GM18868 (cell line): Measurements from ENCODE around the gene TCF12.

Experiments used
- ATAC-seq: cut with Tn5 transposase; IDR thresholded peaks from one replicate; pipeline ENCODE4 v1.9.1; 2021; ENCODE audit warnings: mild to moderate bottlenecking, moderate library complexity; ENCODE audit not compliant: unreplicated experiment

TCF12 gene

DNA sequence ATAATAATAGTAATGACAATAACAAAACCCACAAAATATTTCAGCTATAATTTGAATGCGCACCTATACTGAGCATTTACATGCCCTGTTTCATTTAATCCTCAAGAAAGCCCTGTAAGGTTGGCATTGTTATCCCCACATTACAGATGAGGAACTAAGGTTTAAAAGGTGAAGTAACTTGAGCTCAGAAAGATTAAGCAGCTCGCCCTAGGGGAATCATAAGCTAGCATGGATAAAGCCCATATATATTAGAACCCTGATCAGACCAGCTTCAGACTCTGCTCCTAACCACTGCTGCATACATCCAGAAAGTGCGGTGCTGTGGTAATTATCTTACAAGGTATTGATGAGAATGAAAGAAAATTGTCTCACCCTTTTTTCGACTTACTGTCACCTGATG lies 316.7 kb downstream of the TCF12 start:
- ATAC-seq = no peak

DNA sequence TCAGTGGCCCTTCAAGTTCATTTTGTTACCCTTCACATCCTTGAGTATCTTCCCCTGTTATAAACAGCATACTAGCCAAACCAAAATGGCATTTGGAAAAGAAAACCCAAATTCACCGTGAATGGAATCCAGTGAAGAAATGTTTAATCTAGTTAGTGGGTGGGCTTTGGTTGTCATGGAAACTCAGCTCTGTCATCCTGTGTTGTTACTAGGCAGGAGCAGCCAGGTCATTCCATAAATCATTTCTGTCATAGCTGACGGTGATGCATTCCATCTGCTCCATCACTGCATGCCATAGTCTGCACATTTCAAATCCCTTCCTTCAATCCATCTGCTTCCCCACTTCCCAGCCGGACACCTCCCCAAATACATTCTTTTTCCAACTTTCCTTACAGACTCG lies 317.4 kb downstream of the TCF12 start:
- no peak for ATAC-seq

DNA sequence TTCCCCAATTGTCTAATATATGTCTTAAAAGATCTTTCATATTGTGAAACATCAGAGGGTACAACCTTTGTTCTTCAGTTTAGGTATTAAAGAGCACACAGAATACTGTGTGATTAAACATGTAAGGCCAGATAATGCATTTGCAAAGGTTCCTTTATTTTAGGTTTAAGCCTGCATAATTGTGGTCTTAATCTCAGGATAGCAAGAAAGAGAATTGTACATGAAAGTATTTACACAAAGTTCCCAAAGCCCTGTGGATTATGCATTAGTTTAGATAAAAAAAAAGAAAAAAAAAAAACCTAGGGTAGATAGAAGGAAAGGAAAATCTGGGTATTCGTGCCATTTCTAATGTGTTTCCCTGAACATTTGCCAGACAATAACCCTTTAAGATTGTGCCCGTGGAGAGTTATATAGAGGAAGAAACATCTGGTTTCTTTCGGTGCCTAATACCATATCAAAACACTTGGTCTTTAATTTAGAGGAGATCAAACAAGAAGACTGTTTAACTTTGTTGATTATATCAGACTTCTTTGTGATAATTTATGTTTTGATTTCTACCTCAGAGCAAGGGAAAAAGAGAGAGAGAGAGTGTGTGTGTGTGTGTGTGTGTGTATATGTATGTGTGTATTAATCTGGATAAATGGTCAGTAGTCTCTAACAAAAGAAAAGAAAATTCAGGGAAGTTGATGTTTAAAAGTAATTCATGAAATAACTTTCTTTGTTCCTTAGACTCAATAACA lies 318.3 kb downstream of the TCF12 start:
- no peak for ATAC-seq

DNA sequence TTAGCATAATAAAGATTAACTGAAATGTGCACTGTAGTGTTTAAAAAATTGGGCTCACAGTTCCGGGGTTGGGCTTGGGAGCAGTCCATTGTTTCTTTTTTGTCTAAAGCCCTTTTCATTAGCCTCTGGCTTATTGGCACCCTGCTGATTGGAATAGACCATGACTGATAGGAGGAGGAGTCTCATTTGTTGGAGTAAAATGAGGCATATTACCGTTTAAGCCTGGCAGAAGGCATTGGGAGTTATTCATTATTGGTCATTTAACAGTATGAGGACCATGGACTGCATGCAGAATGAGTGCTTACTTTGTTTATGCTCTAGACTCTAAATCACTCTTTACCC lies 318.8 kb downstream of the TCF12 start:
- ATAC-seq = no peak

DNA sequence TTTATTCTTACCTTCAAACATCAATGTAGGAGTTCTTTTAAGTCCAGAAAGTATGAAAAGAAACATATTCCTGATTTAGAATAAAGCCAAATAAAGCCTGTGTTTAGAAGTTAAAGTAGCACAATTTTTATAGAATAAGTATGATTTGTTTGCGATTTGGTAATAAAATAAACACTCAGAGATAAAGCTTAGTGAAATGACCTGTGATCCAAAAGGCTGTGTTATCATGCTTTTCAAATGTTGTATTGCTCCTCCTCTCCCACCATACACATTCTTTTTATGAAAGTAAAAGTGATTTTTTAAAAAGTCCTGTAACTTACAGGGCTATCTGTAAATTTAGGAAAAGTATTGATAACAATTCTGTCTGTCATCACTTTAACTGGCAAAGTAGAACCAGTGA lies 319.2 kb downstream of the TCF12 start:
- no peak for ATAC-seq

DNA sequence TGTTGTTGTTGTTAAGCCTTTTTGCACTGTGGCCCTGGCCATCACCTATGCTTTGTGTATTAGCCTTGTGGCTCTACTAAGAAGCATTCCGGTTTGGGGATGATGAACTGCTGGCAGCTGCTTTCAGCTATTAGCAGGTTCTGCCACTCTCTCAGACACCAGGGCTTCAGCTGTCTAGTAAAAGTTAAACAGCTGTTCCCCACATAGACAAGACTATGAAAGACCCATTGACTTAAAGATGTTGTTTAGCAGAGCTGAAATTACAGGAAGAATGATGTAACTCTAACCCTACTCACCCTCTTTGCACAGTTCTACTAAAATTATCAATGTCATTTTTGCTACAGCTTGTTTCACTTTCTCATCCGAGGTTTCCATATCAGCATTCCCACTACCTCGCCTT lies 326.7 kb downstream of the TCF12 start:
- no peak for ATAC-seq

DNA sequence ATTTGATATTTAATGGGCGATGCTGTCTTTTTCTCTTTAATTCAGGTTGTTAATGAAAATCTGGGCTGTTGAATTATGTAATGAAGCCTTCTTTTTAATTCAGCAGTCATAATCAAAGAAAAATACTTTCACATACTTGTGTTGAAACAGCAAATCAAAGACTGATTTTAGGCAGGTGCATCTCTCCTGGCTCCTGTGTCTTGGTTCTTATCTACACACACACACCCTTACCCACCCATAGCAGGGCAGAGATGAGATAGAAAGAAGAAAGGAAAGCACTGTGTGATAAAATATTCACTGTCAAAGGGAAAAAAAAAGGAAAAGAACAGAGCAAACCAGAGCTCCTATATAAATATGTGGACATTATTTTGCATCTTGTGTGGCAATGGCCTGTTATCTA lies 327.3 kb downstream of the TCF12 start:
- no peak for ATAC-seq

DNA sequence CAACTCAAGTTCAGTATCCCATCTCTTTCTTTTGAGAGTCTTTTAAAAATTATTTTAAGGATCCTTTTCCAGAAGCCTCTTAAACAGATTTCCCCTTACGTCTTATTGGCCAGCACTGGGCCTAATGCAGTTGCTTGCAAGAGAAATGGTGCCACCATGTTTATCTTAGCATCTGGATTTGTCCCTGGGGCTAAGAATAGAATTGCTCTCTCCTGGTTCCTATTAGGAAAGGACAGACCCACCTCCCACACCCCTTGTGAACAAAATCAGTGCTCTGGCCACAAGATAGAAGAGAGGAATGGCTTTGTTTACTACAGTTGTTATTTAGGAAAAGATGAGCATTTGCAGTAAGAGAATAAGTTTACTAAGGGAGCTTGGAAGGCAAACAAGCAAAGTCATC lies 329.6 kb downstream of the TCF12 start:
- ATAC-seq = no peak

DNA sequence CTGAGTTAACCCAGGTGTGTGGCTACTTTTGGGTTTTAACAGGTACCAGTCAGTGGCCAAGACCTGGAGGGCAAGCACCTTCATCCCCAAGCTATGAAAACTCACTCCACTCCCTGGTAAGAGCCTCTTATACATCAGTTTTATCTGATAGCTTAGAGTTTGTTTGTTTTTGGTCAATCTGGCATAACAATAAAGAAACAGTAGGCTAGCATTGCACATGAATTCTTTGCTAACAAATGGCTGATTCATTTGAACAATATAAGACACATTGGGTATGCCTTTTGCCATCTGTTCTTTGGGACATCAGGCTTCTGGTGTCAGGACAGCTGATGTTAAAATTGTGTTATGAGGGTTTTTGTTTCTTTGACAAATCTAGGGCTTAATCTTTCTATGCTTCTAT lies 332.9 kb downstream of the TCF12 start:
- ATAC-seq = no peak

DNA sequence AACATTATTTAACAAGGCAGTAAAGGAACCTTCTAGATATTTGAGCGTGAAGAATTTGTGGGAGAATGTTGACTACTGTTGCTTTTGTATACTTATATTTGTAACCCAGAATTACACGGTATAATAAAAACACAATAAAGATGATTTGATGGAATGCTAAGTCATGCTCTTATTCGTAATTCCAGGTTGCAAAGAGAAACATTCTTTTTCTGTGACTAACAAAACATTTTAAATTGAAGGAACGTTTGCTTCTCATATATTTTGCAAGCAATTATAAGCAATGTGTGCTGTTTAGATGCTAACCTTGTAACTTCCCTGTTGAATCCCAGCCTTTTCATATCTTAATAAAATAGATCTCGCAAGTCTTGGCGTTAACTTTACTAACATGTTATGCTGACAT lies 333.5 kb downstream of the TCF12 start:
- no peak for ATAC-seq

DNA sequence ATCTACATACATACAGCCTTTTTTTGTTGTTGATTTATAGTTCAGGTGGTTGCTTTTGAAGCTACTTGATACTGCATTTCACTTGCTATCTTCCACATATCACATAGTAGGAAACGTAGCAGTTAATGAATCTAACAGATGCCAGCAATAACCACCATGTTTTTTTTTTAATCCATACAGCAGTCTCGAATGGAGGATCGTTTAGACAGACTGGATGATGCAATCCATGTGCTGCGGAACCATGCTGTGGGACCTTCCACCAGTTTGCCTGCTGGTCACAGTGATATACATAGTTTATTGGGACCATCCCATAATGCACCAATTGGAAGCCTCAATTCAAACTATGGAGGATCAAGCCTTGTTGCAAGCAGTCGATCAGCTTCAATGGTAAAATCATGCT lies 334.6 kb downstream of the TCF12 start:
- no peak for ATAC-seq

DNA sequence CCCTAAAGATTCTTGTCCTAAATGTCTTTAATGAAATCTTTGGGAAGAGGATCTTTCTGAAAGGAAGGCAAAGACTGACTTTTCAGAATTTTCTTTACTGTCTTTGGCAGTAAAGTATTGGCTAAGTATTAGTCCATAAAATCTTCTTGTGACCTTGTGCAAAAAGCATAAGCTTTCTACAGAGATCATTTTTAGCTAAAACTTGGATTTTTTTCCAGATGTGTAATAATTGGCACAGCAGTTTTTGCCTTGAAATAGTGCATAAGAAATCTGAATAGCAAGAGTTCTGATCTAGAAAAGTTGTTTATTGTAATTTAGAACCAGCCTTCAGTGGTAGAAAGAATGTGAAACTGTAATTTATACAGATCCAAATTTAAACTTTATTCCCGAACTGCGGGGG lies 335.1 kb downstream of the TCF12 start:
- no peak for ATAC-seq

DNA sequence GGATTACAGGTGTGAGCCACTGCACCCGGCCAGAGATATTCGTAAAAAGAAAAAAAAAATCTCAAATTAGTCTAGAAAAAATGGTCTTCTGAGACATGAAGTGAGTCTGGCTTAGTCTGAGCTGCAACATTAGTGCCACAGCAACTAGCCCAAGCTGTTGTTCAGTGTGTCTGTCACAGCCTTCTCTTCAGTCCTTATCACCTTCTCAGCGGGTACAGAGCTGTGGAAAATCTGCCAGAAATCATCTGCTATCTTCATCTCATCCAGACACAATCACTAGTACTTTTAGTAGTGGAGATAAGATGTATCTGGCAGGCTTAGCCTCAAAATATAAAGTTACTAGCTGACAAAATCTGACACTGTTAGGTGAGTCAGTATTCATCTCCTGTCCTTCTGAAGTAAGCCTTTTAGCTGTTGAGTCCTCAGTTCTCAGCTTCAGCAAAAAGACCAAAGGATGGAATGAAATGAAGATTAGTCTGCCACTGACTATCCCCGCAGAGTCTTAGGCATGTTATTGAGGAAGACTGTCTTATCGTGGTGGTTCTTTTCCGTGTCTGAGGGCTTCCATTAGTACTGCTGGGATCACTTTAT lies 337.4 kb downstream of the TCF12 start:
- ATAC-seq = no peak

DNA sequence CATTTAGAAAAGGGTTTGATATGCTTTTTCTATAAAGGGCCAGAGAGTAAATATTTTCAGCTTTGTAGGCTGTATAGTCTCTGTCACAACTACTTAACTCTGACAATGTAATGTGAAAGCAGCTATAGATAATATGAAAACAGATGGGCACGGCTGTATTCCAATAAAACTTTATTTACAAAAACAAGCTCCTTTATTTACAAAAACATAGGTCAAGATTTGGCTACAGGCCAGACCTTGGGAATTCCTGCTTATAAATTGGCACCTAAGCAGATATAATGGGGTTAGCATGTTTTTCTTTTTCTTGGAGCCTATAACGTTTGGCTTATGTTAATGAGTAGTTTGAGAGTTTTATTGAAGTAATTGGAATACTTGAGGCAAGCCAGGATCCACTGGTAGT lies 338.5 kb downstream of the TCF12 start:
- no peak for ATAC-seq

DNA sequence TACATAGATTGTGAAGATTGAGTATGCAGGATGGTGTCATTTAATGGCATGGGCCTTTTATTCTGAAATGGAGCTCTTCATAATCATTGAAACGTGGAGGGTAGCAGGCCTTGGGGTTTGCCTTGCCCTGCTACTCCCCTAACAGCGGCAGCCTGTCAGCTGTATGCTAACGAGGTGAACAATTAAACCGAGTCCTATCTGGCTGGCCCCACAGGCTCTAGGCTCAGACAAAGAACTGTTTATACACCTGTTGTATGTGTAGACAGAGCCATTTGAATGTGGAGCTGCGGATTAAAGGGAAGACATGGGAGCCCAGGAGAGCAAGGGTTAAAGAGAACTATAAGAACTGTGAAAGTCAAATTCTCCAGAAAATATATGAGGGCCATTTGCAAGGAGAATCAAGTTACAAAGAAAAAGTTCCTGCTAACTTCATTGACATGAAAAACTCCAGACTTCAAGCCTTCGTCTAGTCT lies 341.2 kb downstream of the TCF12 start:
- no peak for ATAC-seq

DNA sequence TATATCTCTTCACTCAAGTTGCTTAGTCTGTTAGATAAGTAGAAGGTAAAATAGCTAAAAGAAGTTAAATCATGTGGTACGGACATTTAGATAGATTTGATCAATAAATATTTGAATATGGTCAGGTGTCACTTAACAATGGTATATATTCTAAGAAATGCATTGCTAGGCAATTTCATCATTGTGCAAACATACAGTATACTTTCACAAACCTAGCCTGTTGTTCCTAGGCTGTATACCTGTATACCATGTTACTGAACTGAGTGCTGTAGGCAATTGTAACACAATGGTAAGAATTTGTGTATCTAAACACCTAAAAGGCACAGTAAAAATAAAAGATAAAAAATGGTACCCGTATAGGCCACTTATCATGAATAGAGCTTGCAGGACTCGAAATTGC lies 345.1 kb downstream of the TCF12 start:
- ATAC-seq = no peak

DNA sequence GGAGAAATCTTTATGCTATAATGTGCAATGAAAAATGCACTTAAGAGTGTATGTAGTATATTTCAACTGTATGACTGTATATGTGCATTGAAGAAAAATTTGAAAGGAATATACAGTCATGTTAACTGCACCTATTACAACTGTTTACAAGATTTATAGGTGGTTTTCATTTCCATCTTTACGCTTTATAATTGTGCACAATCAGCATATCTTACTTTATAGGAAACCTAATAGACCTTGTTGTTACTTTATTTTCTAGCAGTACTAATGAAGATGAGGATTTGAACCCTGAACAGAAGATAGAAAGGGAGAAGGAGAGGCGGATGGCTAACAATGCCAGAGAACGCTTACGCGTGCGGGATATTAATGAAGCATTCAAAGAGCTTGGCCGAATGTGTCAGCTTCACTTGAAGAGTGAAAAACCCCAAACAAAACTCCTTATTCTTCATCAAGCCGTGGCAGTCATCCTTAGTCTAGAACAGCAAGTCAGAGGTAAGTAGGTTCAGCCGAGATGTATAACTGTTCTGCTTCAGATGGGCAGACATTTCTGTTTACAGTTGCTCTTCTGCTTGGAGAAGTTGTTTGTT lies 354.4 kb downstream of the TCF12 start:
- no peak for ATAC-seq

DNA sequence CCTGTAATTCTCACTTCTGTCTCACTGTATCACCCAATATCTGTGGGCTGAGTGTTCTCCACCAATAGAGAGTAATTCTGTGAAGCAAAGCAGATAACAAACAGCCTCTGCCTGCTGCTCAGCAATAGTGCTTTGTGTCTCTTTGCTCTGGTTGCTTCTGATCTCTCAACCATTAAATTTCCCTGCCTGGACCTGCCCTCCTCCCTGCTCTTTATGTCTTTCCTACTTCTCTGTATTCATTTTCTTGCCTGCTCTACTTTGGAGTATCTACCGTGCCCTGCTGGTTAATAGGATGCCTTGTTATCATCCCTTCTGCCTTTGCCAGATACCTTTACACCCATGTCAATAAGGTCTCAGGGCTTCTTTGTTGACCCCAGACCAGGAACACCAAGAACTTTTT lies 355.0 kb downstream of the TCF12 start:
- no peak for ATAC-seq

DNA sequence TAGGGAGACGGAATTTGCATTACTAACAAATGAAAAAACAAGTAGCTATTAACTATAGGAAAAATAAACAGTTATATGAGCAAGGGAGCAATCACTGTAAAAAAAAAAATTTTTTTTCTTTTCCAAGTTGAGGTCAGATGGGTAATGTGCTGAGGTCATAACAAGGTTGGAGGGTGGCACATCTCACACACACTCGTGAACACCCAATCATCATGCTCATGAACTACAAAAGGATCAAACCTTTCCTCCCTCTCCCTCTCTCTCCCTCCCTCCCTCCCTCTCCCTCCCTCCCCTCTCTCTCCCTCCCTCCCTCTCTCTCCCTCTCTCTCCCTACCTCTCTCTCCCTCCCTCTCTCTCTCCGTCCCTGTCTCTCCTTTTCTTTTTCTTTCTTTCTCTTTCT lies 360.0 kb downstream of the TCF12 start:
- no peak for ATAC-seq

DNA sequence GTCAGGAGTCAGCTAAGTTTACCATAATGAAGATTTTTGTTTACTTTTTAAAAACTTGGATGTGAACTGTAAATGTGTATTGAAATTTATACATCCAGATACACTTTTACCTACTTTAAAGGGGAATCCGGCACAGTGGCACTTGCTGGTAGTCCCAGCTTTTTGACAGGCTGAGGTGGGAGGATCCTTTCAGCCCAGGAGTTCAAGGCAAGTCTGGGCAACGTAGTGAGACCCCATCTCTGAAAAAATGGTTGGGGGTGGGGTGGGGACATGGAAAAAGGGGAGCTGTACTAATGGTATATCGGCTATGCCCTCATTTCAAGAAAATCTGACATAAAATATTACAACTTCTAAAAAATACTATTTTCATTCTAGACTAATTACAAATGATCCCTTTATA lies 362.0 kb downstream of the TCF12 start:
- ATAC-seq = no peak

DNA sequence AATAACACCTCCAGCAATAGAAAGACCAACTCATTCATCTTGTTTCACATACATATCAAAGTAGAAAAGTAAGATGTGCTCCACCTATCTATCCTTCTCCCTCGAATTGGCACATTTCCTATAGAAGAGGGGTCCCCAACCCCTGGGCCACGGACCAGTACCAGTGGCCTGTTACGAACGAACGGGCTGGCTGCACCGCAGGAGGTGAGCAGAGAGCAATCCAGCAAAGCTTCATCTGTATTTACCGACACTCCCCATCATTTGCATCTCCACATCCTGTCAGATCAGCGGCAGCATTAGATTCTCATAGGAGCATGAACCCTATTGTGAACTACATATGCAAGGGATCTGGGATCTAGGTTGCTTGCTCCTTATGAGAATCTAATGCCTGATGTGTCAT lies 362.9 kb downstream of the TCF12 start:
- ATAC-seq = peak; percentile 55

DNA sequence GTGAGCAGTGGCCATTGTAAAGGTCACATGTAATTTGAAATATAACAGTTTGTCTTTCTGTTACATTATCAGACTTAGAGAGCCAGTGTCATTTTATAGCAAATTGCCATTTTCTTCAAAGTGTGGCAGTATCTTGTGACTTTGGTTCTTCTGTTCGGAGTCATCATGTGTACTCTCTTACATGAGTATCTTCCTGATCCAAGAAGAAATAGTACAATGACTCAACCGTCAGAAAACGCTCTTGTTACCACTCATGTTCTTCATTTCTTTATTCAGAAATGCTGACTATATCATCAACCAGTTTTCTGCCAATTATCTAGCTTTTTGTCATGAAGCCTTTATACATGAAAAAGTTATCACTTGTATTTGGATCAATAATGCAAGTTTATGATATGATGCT lies 364.2 kb downstream of the TCF12 start:
- no peak for ATAC-seq
